HT-29 (cell line): ENCODE results near the gene DTNA. TPM values are rescaled to one million over a fixed set of nuclear protein-coding genes. Genes with fewer than 3 reads are reported as not detected.

Source experiments
- DNase-seq: peaks from one replicate; pipeline ENCODE4 v3.0.0-alpha.2; 2015; ENCODE audit warnings: low spot score
- total RNA-seq: library from RNA; depleted of rRNA; stranded (reverse); fragments of >200 nt; shearing (Covaris generic); gene quantifications from 2 replicates; pipeline ENCODE4 v1.2.3, GENCODE V29; 2014

Gene DTNA
- total RNA-seq, 1 experiment from 2014 or later = not detected

DNA sequence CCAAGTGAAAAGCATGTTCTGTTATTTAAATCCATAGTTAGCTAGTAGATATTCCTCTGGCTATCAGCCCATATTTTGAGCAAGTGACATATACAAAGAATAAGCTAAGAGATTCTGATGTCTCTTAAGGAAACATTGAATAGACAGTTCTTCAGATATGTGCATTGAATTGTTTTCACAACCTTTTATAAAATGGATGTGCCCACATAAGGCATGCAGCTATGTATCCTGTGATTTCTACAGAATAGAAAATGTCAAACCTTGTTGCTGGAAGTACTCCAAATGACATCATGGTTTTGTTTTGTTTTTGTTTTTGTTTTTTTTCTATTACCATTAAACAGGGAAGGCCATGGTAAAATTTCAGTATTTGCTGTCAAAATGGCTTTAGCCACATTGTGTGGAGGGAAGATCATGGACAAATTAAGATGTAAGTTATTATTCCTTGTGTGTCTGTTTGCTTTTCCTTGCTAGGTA lies 95.8 kb downstream of the DTNA start:
- no peak for DNase-seq

DNA sequence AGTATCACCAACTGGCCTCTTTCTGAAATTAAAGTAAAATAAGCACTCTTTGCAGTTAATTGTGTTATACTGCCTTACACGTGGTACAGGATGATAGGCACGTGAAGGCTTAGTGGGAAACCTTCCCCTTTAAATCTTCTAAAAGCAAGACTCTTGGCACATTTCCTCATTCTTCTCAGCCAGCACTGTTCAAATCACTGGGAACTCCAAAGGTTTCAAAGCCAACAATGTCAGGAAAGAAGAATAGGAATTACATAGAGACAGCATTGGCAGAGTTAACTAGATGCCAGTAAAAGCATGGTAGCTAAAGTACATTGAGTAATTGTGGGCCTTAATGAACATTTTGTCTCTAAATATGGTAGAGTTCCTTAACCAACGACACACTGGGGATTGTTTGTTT lies 96.4 kb downstream of the DTNA start:
- no peak for DNase-seq

DNA sequence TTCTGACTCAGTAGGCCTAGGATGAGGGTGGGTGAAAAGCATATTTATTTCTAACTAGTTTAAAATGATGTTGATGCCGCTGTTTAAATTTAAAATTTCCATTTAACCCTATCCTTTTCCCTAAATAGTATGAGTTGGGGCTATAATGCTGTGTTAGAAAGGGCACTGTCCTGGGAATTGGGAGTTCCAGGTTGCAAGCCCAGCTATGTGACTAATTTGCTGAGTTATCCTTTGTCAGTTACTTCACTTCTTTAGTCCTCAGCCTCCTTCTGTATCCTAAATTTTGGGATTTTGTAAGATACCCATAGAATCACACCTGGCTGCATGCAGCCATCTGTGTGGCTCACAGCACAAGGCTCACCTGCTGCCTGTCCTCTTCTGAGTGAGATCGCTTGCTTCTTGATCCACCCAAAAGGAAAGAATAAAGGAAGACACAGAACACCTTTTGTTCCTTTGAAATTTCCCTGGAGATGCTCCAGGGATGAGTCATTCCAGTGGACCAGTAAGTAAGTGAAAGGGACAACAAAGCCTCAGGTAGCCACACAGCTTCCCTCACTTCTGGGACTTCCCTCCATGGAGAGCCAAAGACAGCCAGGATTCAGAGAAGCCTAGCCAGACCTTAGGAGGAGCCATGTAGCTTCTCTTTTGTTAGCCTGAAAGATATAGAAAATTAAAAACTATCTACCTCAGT lies 97.2 kb downstream of the DTNA start:
- peak; percentile 54 for DNase-seq

DNA sequence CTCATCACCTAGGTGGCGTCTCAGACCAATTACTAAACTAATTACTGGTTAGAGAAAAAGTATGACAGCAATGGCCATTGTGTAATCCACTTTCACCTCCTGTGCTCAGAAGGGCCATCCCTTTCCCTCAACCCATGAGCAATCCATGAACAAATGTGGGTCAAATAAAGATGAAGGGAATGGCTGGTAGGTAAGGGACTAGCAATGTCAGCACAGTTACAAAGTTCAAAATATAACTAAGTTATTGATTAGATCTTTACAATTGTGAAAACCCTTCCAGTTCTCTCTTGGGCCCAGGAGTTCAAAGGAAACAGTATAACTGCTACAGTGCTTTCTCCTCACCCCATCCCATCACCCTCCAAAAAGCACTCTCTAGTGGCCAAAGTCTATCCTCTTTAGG lies 98.3 kb downstream of the DTNA start:
- no peak for DNase-seq

DNA sequence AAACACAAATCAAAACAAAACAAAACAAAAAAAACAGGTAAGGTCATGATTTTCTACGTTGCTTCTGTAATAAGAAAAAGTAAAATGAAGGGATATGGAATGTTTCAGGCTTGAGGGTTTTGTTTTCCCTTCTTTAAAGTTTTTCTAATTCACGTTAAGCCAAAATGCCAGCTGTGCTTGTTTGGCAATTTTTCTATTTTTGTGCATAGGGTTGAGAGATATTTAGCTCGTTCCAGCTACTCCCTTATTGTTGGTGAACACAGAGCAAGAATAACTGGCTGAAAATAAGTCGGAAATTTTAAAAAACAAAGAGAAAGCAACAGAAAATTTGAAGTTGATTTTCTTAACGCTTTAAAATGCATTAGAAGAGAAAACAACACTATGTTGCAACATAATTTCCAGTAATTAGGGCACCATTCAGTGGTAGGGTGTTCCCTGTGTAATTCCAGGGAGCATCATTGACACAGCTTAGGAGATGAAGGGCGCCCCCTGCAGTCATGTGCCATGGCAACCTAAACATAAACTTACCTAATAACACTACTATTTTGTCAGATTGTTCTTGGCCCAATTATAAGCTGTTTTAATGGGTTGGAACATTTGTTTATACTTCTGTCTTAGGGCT lies 99.5 kb downstream of the DTNA start:
- peak; percentile 28 for DNase-seq

DNA sequence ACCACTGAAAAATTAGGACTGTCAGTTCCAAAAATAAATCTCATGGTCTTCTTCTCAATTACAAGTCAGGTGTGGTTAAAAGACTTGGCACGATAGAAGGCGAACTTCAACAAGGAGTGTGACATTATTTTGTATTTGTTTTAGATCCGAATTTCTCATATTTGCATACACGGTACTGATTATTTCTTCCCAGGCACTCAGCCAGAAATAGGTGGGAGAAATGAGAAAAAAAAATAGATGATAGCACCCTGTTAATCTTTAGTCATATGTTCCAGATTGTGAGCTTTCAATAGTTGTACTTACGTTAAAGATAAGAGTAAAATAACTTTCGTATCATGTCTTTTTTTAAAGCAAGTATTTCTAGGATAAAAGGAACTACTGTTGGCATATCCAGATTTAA lies 106.1 kb downstream of the DTNA start:
- no peak for DNase-seq

DNA sequence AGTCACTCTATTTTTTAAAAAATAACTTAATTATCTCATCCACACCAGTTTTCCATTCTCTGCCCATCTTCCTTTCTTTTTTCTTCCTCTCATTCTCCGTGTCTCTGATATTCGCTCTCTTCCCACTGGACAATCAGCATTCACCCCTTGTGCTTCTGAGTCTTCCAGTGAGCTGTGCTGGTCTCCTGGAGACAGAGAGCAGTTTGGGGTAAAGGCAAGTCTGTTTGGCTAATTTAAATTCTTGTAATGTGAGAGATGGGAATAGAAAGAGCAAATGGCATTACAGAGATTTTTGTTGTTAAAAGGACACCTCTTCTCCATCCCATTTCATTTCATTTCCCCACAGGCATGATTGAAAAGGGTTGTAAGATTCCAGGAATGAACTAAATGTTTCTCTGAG lies 107.5 kb downstream of the DTNA start:
- DNase-seq = no peak

DNA sequence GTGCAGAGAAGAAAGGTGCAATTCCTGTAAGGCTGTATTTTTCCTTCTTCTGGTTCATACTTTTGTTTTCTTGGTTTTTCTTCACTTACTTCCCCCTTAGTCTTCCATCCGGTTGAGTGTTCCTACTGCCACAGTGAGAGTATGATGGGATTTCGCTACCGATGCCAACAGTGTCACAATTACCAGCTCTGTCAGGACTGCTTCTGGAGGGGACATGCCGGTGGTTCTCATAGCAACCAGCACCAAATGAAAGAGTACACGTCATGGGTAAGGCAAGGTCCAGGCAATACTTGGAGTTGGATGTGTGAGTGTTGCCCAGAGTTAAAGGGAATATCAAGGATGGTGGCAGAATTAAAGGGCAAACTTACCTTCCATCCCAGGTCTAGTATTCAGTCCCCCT lies 108.0 kb downstream of the DTNA start:
- DNase-seq = no peak

DNA sequence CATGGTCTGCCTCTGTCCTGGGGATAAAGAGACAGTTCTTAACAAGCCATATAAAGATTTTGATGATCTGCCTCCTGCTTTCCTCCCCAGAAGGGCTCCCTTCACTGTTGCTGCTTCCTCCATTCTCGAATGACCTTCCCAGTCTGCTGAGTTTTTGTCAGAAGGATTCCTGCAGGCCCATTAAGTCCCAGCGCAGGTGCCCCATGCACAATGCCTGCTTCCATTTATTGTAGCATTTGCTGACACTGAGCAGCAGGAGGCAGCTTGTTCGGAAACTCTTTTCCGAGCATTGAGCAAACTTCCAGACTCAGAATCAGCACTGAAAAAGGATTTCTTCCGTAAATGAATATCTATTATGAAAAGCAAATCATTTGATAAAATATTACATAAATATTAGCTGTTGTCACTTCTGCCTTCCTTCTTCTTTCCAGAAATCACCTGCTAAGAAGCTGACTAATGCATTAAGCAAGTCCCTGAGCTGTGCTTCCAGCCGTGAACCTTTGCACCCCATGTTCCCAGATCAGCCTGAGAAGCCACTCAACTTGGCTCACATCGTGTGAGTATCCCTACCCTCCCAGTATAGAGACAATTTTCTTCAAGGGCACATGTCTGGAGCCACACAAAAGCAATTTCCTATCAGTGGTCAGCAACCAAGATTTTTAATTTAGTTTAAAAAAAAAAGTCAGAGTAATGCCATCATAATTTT lies 110.4 kb downstream of the DTNA start:
- DNase-seq = no peak

DNA sequence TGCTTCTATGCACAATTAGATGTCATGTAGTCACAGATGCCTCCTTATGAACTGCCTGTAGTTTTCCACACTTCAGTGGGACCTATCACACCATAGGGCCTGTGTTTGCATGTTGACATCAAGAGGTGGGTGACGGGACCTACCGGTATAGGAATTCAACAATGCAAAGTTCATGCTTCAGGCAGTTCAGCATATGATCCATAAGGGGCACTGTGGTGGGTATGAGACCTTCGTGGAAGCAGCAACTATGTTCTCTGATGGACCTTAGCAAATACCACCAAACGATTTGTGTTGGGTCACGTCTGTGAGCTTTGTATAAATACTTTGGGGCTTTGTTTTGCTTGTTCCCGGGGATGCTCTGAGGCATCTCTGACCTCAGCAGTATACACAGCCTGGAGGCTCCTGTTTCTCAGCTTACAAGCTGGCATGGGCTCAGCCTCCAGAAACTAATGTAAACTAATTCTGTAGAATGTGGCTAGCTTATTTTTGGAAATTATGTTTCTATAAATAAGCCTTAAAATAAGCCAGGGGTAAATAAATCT lies 111.6 kb downstream of the DTNA start:
- no peak for DNase-seq

DNA sequence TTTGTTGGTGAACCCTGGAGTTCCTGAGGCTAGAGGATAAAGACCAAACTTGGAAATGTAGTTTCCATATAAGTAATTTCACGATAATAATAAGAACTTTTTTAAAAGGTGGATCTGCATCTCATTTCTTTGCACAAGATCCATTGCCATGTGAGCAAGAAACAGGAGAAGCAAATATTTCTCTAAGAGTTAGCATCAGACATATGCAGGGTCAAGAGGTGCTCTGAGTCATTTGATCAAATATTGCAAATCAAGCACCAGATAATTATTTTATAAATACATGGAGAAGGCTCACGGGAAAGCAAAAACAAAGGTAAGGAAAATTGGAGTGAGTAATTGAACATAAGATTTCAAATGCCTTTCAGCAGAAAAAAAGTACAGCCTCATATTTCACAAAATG lies 118.0 kb downstream of the DTNA start:
- DNase-seq = no peak

DNA sequence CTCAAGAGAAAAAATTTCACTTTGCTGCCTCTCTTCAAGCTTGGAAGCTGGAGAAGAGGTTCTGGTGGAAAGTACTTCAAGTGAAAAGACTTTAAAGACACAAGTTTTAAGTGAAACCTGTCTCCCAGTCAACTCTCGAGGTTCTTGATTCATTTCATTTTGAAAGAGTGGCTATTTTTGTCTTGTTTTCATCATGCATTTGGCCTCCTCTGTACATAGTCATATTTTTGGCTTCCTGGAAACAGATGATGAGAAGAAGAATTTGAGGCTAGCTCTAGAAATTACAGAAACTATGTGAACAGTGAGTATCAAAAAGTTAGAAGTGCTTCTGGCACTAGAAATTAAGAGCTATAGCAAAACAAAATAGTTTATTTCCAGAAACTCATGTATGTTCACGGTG lies 124.8 kb downstream of the DTNA start:
- DNase-seq = no peak

DNA sequence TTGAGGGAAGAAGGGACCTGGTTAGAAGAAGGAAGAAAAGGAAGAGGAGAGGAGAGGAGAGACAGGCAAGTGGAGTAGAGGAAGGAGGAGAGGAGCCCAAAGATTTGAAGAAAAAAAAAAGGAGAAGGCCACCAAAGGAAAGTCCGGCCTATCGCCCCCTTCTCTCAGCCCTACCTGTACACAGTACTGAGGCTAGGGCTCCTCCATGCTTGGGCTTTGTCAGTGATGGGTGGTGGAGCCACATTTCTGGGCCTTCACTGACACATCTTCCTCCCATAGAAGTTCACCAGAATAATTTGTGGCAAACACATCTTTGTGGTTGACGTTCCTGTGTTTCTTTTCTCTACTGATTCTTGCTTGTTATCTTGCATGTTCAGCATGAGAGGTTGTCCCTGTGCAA lies 125.4 kb downstream of the DTNA start:
- no peak for DNase-seq

DNA sequence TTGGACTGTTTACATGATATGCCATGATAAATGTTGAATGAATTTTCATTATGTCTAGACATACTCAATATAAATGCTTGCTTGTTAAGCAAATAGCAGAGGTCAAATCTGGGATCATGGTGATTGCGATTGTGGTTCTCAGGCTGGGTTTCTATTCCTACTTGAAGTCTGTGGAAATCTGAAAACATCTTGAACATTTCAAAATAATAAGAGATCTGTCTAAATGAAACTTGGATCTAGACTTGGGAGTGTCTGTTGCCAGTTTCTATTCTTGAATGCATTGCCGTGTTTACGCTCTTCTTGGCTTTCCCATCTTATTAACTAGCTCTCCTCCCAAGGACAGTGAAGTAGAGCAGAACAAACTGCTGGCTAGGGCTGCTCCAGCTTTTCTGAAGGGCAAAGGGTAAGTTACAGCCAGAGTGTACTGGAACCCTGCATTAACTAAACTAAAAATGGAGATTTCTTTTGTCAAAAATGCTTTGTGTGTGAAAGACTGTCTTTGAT lies 127.7 kb downstream of the DTNA start:
- no peak for DNase-seq

DNA sequence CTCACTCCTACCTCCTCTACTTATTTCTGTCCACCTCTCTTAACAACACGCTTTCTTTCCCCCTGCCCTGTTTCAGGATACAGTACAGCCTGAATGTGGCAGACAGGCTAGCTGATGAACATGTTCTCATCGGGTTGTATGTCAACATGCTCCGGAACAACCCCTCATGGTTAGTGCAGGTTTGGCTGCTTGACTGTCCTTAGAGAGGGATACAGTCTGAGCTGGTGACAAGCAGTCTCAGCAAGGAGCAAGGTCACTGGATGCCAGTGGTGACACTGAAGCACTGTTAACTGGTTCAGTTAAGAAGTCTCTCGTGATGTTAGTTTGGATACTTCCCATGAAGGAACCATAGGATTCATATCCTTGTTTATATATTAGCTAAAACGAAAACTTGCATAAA lies 128.6 kb downstream of the DTNA start:
- DNase-seq = no peak

DNA sequence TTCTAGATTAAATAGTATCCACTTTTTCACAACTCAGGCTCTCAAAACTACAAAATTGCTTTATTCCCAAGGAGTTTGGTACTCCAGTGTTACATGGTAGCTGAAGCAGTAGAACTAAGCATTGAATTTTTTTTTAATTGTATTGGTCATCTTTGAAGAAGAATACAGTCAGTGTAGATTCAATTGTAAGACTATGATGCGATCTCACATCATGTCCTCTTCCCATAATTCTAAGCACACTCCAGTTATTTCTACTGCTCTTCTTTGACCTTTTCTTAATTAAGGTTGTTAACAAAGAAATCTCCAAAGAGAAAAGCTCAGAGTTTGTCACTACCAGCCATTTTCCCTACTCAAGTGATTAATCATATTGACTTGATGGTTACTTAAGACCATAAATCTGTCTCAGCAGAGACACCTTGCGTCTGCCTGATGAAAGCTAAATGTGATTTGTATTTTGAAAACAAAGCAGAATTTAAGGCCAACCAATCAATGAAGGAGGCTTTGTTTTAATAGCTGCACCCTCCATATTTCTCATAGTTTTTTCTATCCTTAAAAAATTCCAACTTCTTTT lies 130.2 kb downstream of the DTNA start:
- DNase-seq = peak; percentile 4

DNA sequence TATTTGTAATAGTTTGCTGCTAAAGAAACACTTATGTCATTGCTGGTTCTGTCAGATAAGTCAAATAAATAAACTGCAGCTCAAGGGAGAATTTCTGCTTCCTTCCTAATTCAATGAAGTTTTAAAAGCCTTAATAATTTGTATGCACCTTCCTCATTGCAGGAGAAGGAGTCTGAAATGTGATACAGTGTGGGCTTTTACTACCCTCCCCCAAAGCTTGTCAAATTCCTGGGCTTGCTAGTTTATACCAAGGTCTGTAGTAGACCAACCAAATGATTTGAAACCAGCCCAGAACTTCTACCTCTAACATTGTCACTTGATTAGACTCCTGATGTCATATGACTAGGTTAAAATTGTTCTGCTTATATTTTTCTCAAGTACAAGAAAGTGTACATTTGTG lies 131.8 kb downstream of the DTNA start:
- no peak for DNase-seq

DNA sequence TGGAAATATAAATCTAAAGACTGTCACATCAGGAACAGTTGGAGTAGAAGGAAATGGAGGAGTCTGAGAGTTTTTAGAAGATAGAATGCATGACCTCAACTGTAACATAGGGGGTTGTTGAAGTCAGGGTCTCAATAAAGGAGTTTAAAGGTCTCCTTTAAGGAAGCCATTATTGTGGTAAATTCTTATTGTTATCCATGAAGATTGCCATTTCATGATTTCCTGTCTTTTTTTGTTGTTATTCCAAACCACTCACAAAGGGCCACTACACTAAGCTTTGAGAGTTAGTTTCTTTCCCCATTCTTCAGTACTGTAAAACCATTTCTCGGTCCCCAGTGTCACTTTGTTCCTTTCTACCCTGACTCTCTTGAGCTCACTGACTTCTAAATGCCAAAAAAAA lies 134.0 kb downstream of the DTNA start:
- DNase-seq = no peak

DNA sequence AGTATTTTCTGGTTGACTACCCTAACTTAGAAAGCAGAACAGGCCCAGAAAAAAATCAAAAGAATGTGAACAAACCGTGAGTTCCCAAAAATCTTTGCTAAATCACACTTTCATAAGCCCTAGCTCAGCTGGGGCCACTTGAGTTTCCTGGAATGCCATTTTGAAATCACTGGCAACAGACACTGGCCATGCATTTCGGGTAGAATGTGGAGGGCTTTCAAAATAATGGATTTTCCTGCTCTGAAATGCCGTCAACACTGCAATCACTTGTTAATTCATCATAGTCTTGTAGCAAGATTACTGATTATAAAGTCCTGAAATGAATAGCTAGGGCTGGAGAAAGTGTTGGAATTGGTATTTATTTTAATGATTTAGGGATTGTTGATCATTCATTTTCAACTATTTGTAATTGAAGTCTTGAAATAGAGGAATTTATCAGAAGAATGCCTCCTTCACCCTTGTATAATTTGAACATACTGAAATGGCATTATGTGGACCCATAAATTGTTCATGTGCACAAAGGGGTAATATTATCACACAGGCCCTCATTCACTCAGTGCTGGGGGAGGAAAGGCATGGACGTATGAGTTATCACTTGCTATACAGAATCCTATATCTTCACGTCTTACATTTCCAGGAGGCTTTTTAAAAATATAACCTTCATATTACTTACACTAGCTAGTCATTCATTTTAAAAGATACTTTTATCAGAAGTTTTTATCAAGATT lies 134.8 kb downstream of the DTNA start:
- DNase-seq = no peak

DNA sequence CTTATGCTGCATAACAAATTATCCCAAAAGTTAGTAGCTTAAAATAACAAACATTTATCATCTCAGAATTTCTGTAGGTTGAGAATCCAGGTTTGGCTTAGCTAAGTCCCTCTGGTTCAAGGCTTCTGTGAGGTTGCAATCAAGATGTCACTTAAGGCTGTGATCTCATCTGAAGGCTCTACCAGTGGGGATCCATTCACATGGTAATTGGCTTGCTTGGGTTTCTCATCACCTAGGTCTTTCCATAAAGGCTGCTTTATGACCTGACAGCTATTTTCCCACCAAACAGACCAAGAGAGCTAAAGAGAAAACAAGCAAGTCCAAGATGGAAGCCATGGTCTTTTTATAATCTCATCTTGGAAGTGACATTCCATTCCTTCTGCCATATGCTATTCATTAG lies 137.3 kb downstream of the DTNA start:
- DNase-seq = no peak

DNA sequence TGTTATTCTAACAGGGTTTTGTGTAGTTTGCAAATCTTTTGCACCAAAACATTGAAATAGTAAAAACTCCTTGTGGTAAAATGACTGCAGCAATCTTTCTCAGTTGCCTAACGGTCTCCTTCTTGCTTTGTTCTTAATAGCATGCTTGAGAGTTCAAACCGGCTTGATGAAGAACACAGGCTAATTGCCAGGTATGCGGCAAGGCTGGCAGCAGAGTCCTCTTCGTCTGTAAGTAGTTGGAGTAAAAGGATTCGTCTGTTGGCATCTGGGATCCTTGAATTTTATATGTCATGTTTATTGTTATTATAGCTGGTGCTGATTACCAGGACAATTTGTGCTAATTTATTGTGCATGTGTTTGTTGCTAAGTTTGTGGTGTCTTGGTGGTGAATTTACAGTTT lies 138.1 kb downstream of the DTNA start:
- no peak for DNase-seq
